Gastrocnemius medialis (tissue), 4 donors: ENCODE results near the gene DUS1L.

Source experiments
- POLR2A ChIP-seq, 2 donors: fragments of 450-650 bp; IDR thresholded peaks; one replicate each; pipeline ENCODE4 v1.6.1; 2017; ENCODE audit warnings: antibody characterized with exemption in 2 of 2, mild to moderate bottlenecking in 2 of 2, moderate library complexity in 2 of 2
- TF ChIP-seq, protein P1 (sequence below), 5 experiments: fragments of 450-650 bp in 3 of 5; fragments of 200-600 bp in 2 of 5; sonication (generic) in 2 of 5; IDR thresholded peaks in 4 of 5; conservative IDR thresholded peaks in 1 of 5; 1 replicate in 4 of 5; 2 replicates in 1 of 5; pipeline ENCODE4 v1.5.1; 2016 to 2019; ENCODE audit warnings: antibody characterized with exemption in 5 of 5, mild to moderate bottlenecking in 3 of 5, moderate library complexity in 3 of 5

DNA sequence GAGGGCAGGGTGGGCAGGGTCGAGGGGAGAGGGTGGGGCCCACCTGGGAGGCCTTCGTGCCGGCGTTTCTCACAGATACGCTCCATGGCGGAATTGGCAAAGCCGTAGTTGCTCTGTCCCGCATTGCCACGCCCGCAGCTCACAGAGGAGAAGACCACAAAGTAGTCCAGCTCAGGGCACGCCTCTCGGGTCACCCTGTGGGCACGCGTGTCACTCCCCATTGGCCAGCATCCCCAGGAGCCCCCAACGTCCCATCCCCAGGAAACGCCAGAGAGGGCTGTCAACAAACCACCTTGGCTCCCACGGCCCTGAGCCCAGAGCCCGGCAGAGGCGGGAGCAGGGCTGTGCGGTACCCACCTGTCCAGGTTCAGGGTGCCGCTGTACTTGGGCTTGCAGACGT is 16.4 kb upstream of the DUS1L start:
- TF ChIP-seq, protein P1, sequence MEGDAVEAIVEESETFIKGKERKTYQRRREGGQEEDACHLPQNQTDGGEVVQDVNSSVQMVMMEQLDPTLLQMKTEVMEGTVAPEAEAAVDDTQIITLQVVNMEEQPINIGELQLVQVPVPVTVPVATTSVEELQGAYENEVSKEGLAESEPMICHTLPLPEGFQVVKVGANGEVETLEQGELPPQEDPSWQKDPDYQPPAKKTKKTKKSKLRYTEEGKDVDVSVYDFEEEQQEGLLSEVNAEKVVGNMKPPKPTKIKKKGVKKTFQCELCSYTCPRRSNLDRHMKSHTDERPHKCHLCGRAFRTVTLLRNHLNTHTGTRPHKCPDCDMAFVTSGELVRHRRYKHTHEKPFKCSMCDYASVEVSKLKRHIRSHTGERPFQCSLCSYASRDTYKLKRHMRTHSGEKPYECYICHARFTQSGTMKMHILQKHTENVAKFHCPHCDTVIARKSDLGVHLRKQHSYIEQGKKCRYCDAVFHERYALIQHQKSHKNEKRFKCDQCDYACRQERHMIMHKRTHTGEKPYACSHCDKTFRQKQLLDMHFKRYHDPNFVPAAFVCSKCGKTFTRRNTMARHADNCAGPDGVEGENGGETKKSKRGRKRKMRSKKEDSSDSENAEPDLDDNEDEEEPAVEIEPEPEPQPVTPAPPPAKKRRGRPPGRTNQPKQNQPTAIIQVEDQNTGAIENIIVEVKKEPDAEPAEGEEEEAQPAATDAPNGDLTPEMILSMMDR (IDR thresholded peaks at IDR 0.05 in 4 of 5, conservative IDR thresholded peaks at IDR 0.05 in 1 of 5): no peak
- no peak for TF ChIP-seq POLR2A (IDR thresholded peaks at IDR 0.05)
